Measurements from ENCODE around the gene ERFL. TPM values are rescaled to one million over a fixed set of nuclear protein-coding genes. Genes with fewer than 3 reads are reported as not detected.

ERFL gene
- total and polyA plus RNA-seq, 2 of the 8 experiments (the other 6 are each of a cell fraction or from before 2014, with no cell fraction given) = 0.12 TPM; not detected in 1

- H3K23me2 ChIP-seq (ENCODE audit: low read depth, low read length) = peaks cover 9% of the 10 kb centered on the region; the same call in 1 of the 2 replicates
- H2BK15ac ChIP-seq (ENCODE audit: low read length) = no peak overlapping the region
- no peak overlapping the region for H2BK5ac ChIP-seq (ENCODE audit: low read depth, low read length)
- peak overlapping the region; percentile 61 to 86 for H3K4me2 ChIP-seq (ENCODE audit: insufficient read depth in 1 of 2, low read depth in 2 of 2, low read length in 2 of 2)
- H3K27ac ChIP-seq (ENCODE audit: low read depth, low read length) = no peak overlapping the region
- peaks cover 0 to 6% of the 10 kb centered on the region in 2 experiments for H4K20me1 ChIP-seq (replicated peaks in 1 of 2; ENCODE audit: control insufficient read depth in 1 of 2, insufficient read depth in 2 of 2, low read length in 2 of 2)
- H3K4ac ChIP-seq (replicated peaks; ENCODE audit: insufficient read length, low read depth, low read length) = no peak overlapping the region
- H2AK5ac ChIP-seq (ENCODE audit: low read depth, low read length) = no peak overlapping the region
- H2AFZ ChIP-seq (ENCODE audit: low read length) = 0 out of 2 replicates have a peak overlapping the region, but pooled peaks have one; percentile 50
- no peak overlapping the region for H2BK20ac ChIP-seq (ENCODE audit: low read length)
- no peak overlapping the region for H2BK120ac ChIP-seq (replicated peaks; ENCODE audit: low read depth, low read length)
- FAIRE-seq = no peak
- no peaks in the 10 kb centered on the region for H3K36me3 ChIP-seq (ENCODE audit: control insufficient read depth in 2 of 4, insufficient read depth in 4 of 4, low read length in 3 of 4)
- no peak overlapping the region for H4K5ac ChIP-seq (ENCODE audit: insufficient read length, low read depth, low read length)
- no peak overlapping the region for H3K9ac ChIP-seq (replicated peaks in 1 of 4; ENCODE audit: extremely low read depth in 1 of 4, low read depth in 3 of 4, low read length in 3 of 4)
- ChIA-PET CTCF (ENCODE audit: partially characterized antibody) (interaction anchor here (0.7 to 8.0 kb wide), 5 partner anchors 10 to 172 kb away, joined by 3 to 51 read pairs (median 3); no protein-coding TSS in a partner anchor), POLR2A (ENCODE audit: partially characterized antibody) (interaction anchor here (1.0 to 2.2 kb wide), 5 partner anchors 45 to 81 kb away, joined by 4 to 7 read pairs (median 6); partner anchors contain the start of gene RPS19)
- no peak overlapping the region; the same call in 1 of the 2 replicates for H4K8ac ChIP-seq (ENCODE audit: extremely low read depth, insufficient read depth, low read length)
- peak overlapping the region; percentile 75; the same call in 1 of the 2 replicates for H2BK12ac ChIP-seq (ENCODE audit: low read depth, low read length)
- H3K4me1 ChIP-seq (replicated peaks in 1 of 4; ENCODE audit: control insufficient read depth in 3 of 4, insufficient read depth in 4 of 4, low read length in 3 of 4) = no peaks in the 10 kb centered on the region; a peak in 2 of 7 replicates
- no peaks in the 10 kb centered on the region for H3K9me3 ChIP-seq (ENCODE audit: insufficient read depth in 2 of 2, low read depth in 1 of 2, low read length in 1 of 2)
- 30% methylated on average over 16 of the region's 53 CpGs; no CpG with 5 or more reads in 1 of the 2 experiments for WGBS, 2 experiments (ENCODE audit: extremely low coverage in 1 of 2, insufficient coverage in 1 of 2, insufficient read length in 1 of 2, insufficient replicate concordance in 2 of 2, low coverage in 1 of 2, low lambda C conversion rate in 2 of 2, missing lambda C conversion rate in 1 of 2)
- no peak overlapping the region for H3K23ac ChIP-seq (ENCODE audit: insufficient read length)
- no peaks in the 10 kb centered on the region for H3K79me1 ChIP-seq (ENCODE audit: low read depth, low read length)
- no peak overlapping the region for H3K56ac ChIP-seq (replicated peaks; ENCODE audit: insufficient read length, low read depth, low read length)
- TF ChIP-seq EZH2 (IDR thresholded peaks at IDR 0.05; ENCODE audit: low read depth, low read length, severe bottlenecking) (peak; percentile 33), SP2 (IDR thresholded peaks at IDR 0.05; ENCODE audit: low read length) (no peak), SUZ12 (IDR thresholded peaks at IDR 0.05; ENCODE audit: low read length) (peak; percentile 73), KDM4A (IDR thresholded peaks at IDR 0.05; ENCODE audit: low read depth, low read length, severe bottlenecking) (peak; percentile 50), BRCA1 (IDR thresholded peaks at IDR 0.05; ENCODE audit: low read depth, low read length) (no peak)
- peak overlapping the region; percentile 46 to 88 (median 52) for H3K4me3 ChIP-seq (ENCODE audit: extremely low read depth in 1 of 4, insufficient read depth in 2 of 4, low read depth in 3 of 4, low read length in 4 of 4)
- no peak overlapping the region for H3K14ac ChIP-seq (ENCODE audit: insufficient read length)
- H3K79me2 ChIP-seq (ENCODE audit: control insufficient read depth in 1 of 2, insufficient read depth in 2 of 2, low read length in 2 of 2) = no peaks in the 10 kb centered on the region
- H3K18ac ChIP-seq (ENCODE audit: extremely low read depth, low read length) = peak overlapping the region; percentile 95
- peaks cover 11 to 41% (median 37%) of the 10 kb centered on the region in 4 experiments for H3K27me3 ChIP-seq (replicated peaks in 1 of 4; ENCODE audit: control insufficient read depth in 3 of 4, extremely low read depth in 1 of 4, insufficient read depth in 3 of 4, low read length in 3 of 4)
- no peak overlapping the region for H4K91ac ChIP-seq (replicated peaks; ENCODE audit: insufficient read length, low read length)
- no peak for DNase-seq (ENCODE audit: low read depth in 1 of 2, low spot score in 2 of 2)
Observed at GRCh38 chr19:41940731-41941409, 12.6 kb upstream of the ERFL start.

Data from H1 (cell line).